ENCODE data around the gene ARL8A. TPM values are rescaled to one million over a fixed set of nuclear protein-coding genes. Genes with fewer than 3 reads are reported as not detected.

Gene ARL8A
- total and polyA plus RNA-seq, 2 donors (not counting 1 experiment from before 2014, with no cell fraction given), result 18.7 to 35.8 TPM

- no peak overlapping the region for H3K4me2 ChIP-seq (ENCODE audit: extremely low read depth, insufficient read depth, low read length)
- no peak for DNase-seq (ENCODE audit: low read depth in 2 of 2)
- no peaks in the 10 kb centered on the region for H3K36me3 ChIP-seq (ENCODE audit: control insufficient read depth, insufficient read depth, low read length)
- peaks cover 2% of the 10 kb centered on the region for H3K27me3 ChIP-seq (ENCODE audit: control insufficient read depth, insufficient read depth, low read length)
- peaks cover 4% of the 10 kb centered on the region for H3K4me1 ChIP-seq (ENCODE audit: control insufficient read depth, extremely low read depth, insufficient read depth, low read length)
- no peak overlapping the region for H3K9ac ChIP-seq (ENCODE audit: insufficient read depth, low read length)
- H3K9me3 ChIP-seq (ENCODE audit: control insufficient read depth, insufficient read depth, low read depth, low read length), result no peaks in the 10 kb centered on the region
- H3K27ac ChIP-seq (ENCODE audit: insufficient read depth, low read length), result no peak overlapping the region
- no peak for TF ChIP-seq CTCF (conservative IDR thresholded peaks at IDR 0.05 in 1 of 2, IDR thresholded peaks at IDR 0.05 in 1 of 2; ENCODE audit: low read depth in 1 of 2, low read length in 2 of 2)
- no peak for TF ChIP-seq EZH2 (IDR thresholded peaks at IDR 0.05; ENCODE audit: low read length, missing control alignments)
- H2AFZ ChIP-seq (ENCODE audit: low read length), result no peak overlapping the region
- no peaks in the 10 kb centered on the region for H3K79me2 ChIP-seq (ENCODE audit: control insufficient read depth, insufficient read depth, low read length)
- no peaks in the 10 kb centered on the region for H4K20me1 ChIP-seq (ENCODE audit: control insufficient read depth, extremely low read depth, insufficient read depth, low read length)
- no peak overlapping the region for H3K4me3 ChIP-seq (replicated peaks in 1 of 4; ENCODE audit: control extremely low read depth in 1 of 4, insufficient read depth in 1 of 4, low read depth in 3 of 4, low read length in 4 of 4)
Observed at GRCh38 chr1:202107801-202108731, 36.5 kb downstream of the ARL8A start.

- H4K20me1 ChIP-seq (ENCODE audit: control insufficient read depth, extremely low read depth, insufficient read depth, low read length), result no peaks in the 10 kb centered on the region
- H3K27ac ChIP-seq (ENCODE audit: insufficient read depth, low read length), result no peak overlapping the region
- H3K27me3 ChIP-seq (ENCODE audit: control insufficient read depth, insufficient read depth, low read length), result peaks cover 2% of the 10 kb centered on the region
- no peaks in the 10 kb centered on the region for H3K36me3 ChIP-seq (ENCODE audit: control insufficient read depth, insufficient read depth, low read length)
- DNase-seq (ENCODE audit: low read depth in 2 of 2), result no peak
- no peaks in the 10 kb centered on the region for H3K4me1 ChIP-seq (ENCODE audit: control insufficient read depth, extremely low read depth, insufficient read depth, low read length)
- TF ChIP-seq EZH2 (IDR thresholded peaks at IDR 0.05; ENCODE audit: low read length, missing control alignments) (no peak), CTCF (conservative IDR thresholded peaks at IDR 0.05 in 1 of 2, IDR thresholded peaks at IDR 0.05 in 1 of 2; ENCODE audit: low read depth in 1 of 2, low read length in 2 of 2) (no peak)
- H3K9ac ChIP-seq (ENCODE audit: insufficient read depth, low read length), result no peak overlapping the region
- no peak overlapping the region for H3K4me3 ChIP-seq (replicated peaks in 1 of 4; ENCODE audit: control extremely low read depth in 1 of 4, insufficient read depth in 1 of 4, low read depth in 3 of 4, low read length in 4 of 4)
- H3K4me2 ChIP-seq (ENCODE audit: extremely low read depth, insufficient read depth, low read length), result no peak overlapping the region
- H3K79me2 ChIP-seq (ENCODE audit: control insufficient read depth, insufficient read depth, low read length), result no peaks in the 10 kb centered on the region
- no peak overlapping the region for H2AFZ ChIP-seq (ENCODE audit: low read length)
- H3K9me3 ChIP-seq (ENCODE audit: control insufficient read depth, insufficient read depth, low read depth, low read length), result no peaks in the 10 kb centered on the region
Observed at GRCh38 chr1:202107321-202107761, 37.2 kb downstream of the ARL8A start.

GRCh38 chr1:202106340-202107254, 37.9 kb downstream of the ARL8A start:
- H3K4me2 ChIP-seq (ENCODE audit: extremely low read depth, insufficient read depth, low read length), result no peak overlapping the region
- no peaks in the 10 kb centered on the region for H3K9me3 ChIP-seq (ENCODE audit: control insufficient read depth, insufficient read depth, low read depth, low read length)
- no peak overlapping the region for H2AFZ ChIP-seq (ENCODE audit: low read length)
- H3K36me3 ChIP-seq (ENCODE audit: control insufficient read depth, insufficient read depth, low read length), result no peaks in the 10 kb centered on the region
- DNase-seq (ENCODE audit: low read depth in 2 of 2), result no peak
- no peaks in the 10 kb centered on the region for H3K79me2 ChIP-seq (ENCODE audit: control insufficient read depth, insufficient read depth, low read length)
- TF ChIP-seq EZH2 (IDR thresholded peaks at IDR 0.05; ENCODE audit: low read length, missing control alignments) (no peak), CTCF (conservative IDR thresholded peaks at IDR 0.05 in 1 of 2, IDR thresholded peaks at IDR 0.05 in 1 of 2; ENCODE audit: low read depth in 1 of 2, low read length in 2 of 2) (no peak)
- H4K20me1 ChIP-seq (ENCODE audit: control insufficient read depth, extremely low read depth, insufficient read depth, low read length), result no peaks in the 10 kb centered on the region
- H3K27ac ChIP-seq (ENCODE audit: insufficient read depth, low read length), result no peak overlapping the region
- H3K4me3 ChIP-seq (replicated peaks in 1 of 4; ENCODE audit: control extremely low read depth in 1 of 4, insufficient read depth in 1 of 4, low read depth in 3 of 4, low read length in 4 of 4), result no peak overlapping the region
- no peak overlapping the region for H3K9ac ChIP-seq (ENCODE audit: insufficient read depth, low read length)
- H3K4me1 ChIP-seq (ENCODE audit: control insufficient read depth, extremely low read depth, insufficient read depth, low read length), result no peaks in the 10 kb centered on the region
- peaks cover 2% of the 10 kb centered on the region for H3K27me3 ChIP-seq (ENCODE audit: control insufficient read depth, insufficient read depth, low read length)

All from fibroblast of lung (primary cell).